A549 (cell line): ENCODE measurements around the gene FSTL5. TPM values are rescaled to one million over a fixed set of nuclear protein-coding genes. Genes with fewer than 3 reads are reported as not detected.

ENCODE experiments used
- ATAC-seq, 2 experiments: fragments of 200-7000 bp in 1 of 2; fragments of >200 bp in 1 of 2; cut with Nextera tagmentation in 1 of 2; cut with Tn5 transposase in 1 of 2; 3 replicates each; pipeline versions ENCODE4 v1.8.0 to v1.9.1; 2018 to 2020; ENCODE audit warnings: mild to moderate bottlenecking in 1 of 2, moderate library complexity in 1 of 2
- CTCF ChIA-PET: fragments of 300-600 bp; sonication (Branson Sonifier 250); formaldehyde crosslinking; extraction: SDS; loops from one replicate; lab custom pipeline; 2021; ENCODE audit warnings: antibody characterized with exemption, inconsistent platforms; lab: Yijun Ruan, JAX
- POLR2A ChIA-PET: fragments of 350-600 bp; formaldehyde crosslinking; extraction: SDS; loops from one replicate; lab custom pipeline; 2021; ENCODE audit warnings: antibody characterized with exemption, inconsistent platforms; lab: Yijun Ruan, JAX
- DNase-seq, 2 experiments: peaks; one replicate each; pipeline versions ENCODE4 v3.0.0 to v3.0.0-alpha.2; 2011 to 2016; ENCODE audit warnings: low read depth in 1 of 2, low spot score in 1 of 2
- FAIRE-seq: peaks from 2 replicates; lab custom pipeline; 2011; peaks lifted over from hg19 to GRCh38; lab: Jason Lieb, UNC
- H3K27ac ChIP-seq, 2 experiments: fragments of >200 bp; sonication (Bioruptor Twin); formaldehyde crosslinking; 3 replicates each; pipeline ENCODE4 v1.5.1; 2016 to 2017
- H3K4me1 ChIP-seq: fragments of >200 bp; sonication (Bioruptor Twin); formaldehyde crosslinking; 3 replicates; pipeline ENCODE4 v1.6.1; 2016
- H3K4me2 ChIP-seq: fragments of >200 bp; sonication (Bioruptor Twin); formaldehyde crosslinking; 3 replicates; pipeline ENCODE4 v1.6.1; 2016
- H3K4me3 ChIP-seq: fragments of >200 bp; sonication (Bioruptor Twin); formaldehyde crosslinking; 3 replicates; pipeline ENCODE4 v1.5.1; 2016
- H3K9me3 ChIP-seq: fragments of >200 bp; sonication (Bioruptor Twin); formaldehyde crosslinking; 3 replicates; pipeline ENCODE4 v1.6.1; 2016
- ATOH8 ChIP-seq: fragments of 250-450 bp; sonication (Bioruptor Pico); IDR thresholded peaks from 2 replicates; pipeline ENCODE4 v1.5.0; 2020; ENCODE audit warnings: low read depth, mild to moderate bottlenecking, moderate library complexity
- CBX2 ChIP-seq: fragments of 200-600 bp; sonication (generic); IDR thresholded peaks from 2 replicates; pipeline ENCODE4 v1.6.1; 2016; ENCODE audit warnings: low read depth, mild to moderate bottlenecking, borderline replicate concordance
- CEBPB ChIP-seq, 2 experiments: fragments of >200 bp in 1 of 2; sonication (Bioruptor Twin) in 1 of 2; formaldehyde crosslinking in 1 of 2; IDR thresholded peaks; 2 replicates each; pipeline ENCODE4 v1.6.1; 2012 to 2016
- EHMT2 ChIP-seq: fragments of 200-600 bp; sonication (generic); IDR thresholded peaks from 2 replicates; pipeline ENCODE4 v1.6.1; 2016; ENCODE audit warnings: antibody characterized with exemption, low read depth, mild to moderate bottlenecking, moderate library complexity
- ELK1 ChIP-seq: fragments of 150-350 bp; IDR thresholded peaks from 2 replicates; pipeline ENCODE4 v1.6.1; 2014; ENCODE audit warnings: low read depth, mild to moderate bottlenecking, low read length
- EP300 ChIP-seq, 2 experiments: fragments of >200 bp; sonication (Bioruptor Twin); formaldehyde crosslinking; IDR thresholded peaks; 2 replicates in 1 of 2; 3 replicates in 1 of 2; pipeline ENCODE4 v1.6.1; 2016 to 2017
- FOSB ChIP-seq: fragments of 250-450 bp; sonication (Bioruptor Pico); IDR thresholded peaks from 2 replicates; pipeline ENCODE4 v1.5.0; 2020; ENCODE audit warnings: mild to moderate bottlenecking, moderate library complexity
- GATA3 ChIP-seq: IDR thresholded peaks from 2 replicates; pipeline ENCODE4 v1.6.1; 2012; ENCODE audit warnings: borderline replicate concordance
- HDAC2 ChIP-seq: fragments of 200-600 bp; sonication (generic); IDR thresholded peaks from 2 replicates; pipeline ENCODE4 v1.6.1; 2016
- HMGXB4 ChIP-seq: fragments of 250-450 bp; sonication (Bioruptor Pico); IDR thresholded peaks from 2 replicates; pipeline ENCODE4 v1.5.0; 2021; ENCODE audit warnings: mild to moderate bottlenecking, moderate library complexity, borderline replicate concordance
- HOXB13 ChIP-seq: fragments of 250-450 bp; sonication (Bioruptor Pico); IDR thresholded peaks from 2 replicates; pipeline ENCODE4 v1.5.0; 2020; ENCODE audit warnings: low read depth, mild to moderate bottlenecking, moderate library complexity
- HOXB5 ChIP-seq: fragments of 250-450 bp; sonication (Bioruptor Pico); IDR thresholded peaks from 2 replicates; pipeline ENCODE4 v1.5.0; 2020; ENCODE audit warnings: mild to moderate bottlenecking, moderate library complexity
- JUNB ChIP-seq: fragments of >200 bp; sonication (Bioruptor Twin); formaldehyde crosslinking; IDR thresholded peaks from 2 replicates; pipeline ENCODE4 v1.6.1; 2016
- MAFK ChIP-seq: fragments of 450-650 bp; IDR thresholded peaks from 2 replicates; pipeline ENCODE4 v1.6.1; 2014; ENCODE audit not compliant: partially characterized antibody
- PHF8 ChIP-seq: fragments of 200-600 bp; sonication (generic); IDR thresholded peaks from 2 replicates; pipeline ENCODE4 v1.6.1; 2016; ENCODE audit warnings: low read depth, mild to moderate bottlenecking, antibody characterized with exemption, moderate library complexity, borderline replicate concordance
- POLR2AphosphoS2 ChIP-seq: conservative IDR thresholded peaks from 2 replicates; pipeline ENCODE4 v1.6.1; 2012; ENCODE audit warnings: low read length, improper control_type of control experiment, inconsistent platforms
- RAD21 ChIP-seq, 2 experiments: fragments of >200 bp in 1 of 2; sonication (Bioruptor Twin) in 1 of 2; formaldehyde crosslinking in 1 of 2; IDR thresholded peaks in 1 of 2; conservative IDR thresholded peaks in 1 of 2; 2 replicates in 1 of 2; 3 replicates in 1 of 2; pipeline ENCODE4 v1.6.1; 2012 to 2018; ENCODE audit warnings: inconsistent platforms in 1 of 2
- TP53 ChIP-seq: fragments of 250-450 bp; sonication (Bioruptor Pico); IDR thresholded peaks from 2 replicates; pipeline ENCODE4 v1.5.0; 2021; ENCODE audit warnings: mild to moderate bottlenecking, moderate library complexity
- WGBS: methylation state at CpG from one replicate; pipeline ENCODE4 v1.1.6; 2017; ENCODE audit errors: missing lambda C conversion rate; 5-methylcytosine and 5-hydroxymethylcytosine counted together
- polyA plus RNA-seq, 4 experiments: library from polyadenylated mRNA; depleted of rRNA in 3 of 4; stranded (reverse); fragments of >200 nt; fragmentation: RNase III in 1 of 4; extraction: RNeasy Plus Mini Kit Qiagen cat#74134 plus additional on column Dnase treatment in 1 of 4; gene quantifications; 2 replicates in 3 of 4; 3 replicates in 1 of 4; pipeline ENCODE4 v1.2.3, GENCODE V29; 2011 to 2017

Gene FSTL5
- polyA plus RNA-seq, 2 of the 4 experiments (the other 2 are of a cell fraction) = 0.06 to 0.10 TPM

- no peaks in the 10 kb centered on the region for H3K9me3 ChIP-seq
- TF ChIP-seq RAD21 (conservative IDR thresholded peaks at IDR 0.05 in 1 of 2, IDR thresholded peaks at IDR 0.05 in 1 of 2) (peak in 1 of 2 experiments; percentile 23; a peak in 1 of 5 replicates), FOSB (CRISPR knock-in tag) (no peak), MAFK (no peak)
- TF ChIP-seq, all 56 proteins: peak for 1
- no peak overlapping the region for H3K4me2 ChIP-seq
- POLR2A ChIA-PET = no interaction called here
- CTCF ChIA-PET = no interaction called here
- no peak overlapping the region for H3K27ac ChIP-seq
- FAIRE-seq = no peak
- H3K4me3 ChIP-seq = no peak overlapping the region
- H3K4me1 ChIP-seq = no peaks in the 10 kb centered on the region
- peak in 1 of 2 experiments; percentile 50; a peak in 1 of 6 replicates for ATAC-seq
- 24% methylated on average over 1 of the region's 1 CpG for WGBS
- peak in 1 of 2 experiments; percentile 13 for DNase-seq
These were observed 744.0 kb downstream of the FSTL5 start for GRCh38 chr4:161419822-161420221.

GRCh38 chr4:161411901-161412300 is 751.9 kb downstream of the FSTL5 start:
- DNase-seq (no peak), ATAC-seq (no peak), FAIRE-seq (no peak)
- H3K4me2 ChIP-seq = no peak overlapping the region
- no peak overlapping the region for H3K4me3 ChIP-seq
- POLR2A ChIA-PET = no interaction called here
- H3K27ac ChIP-seq = no peak overlapping the region
- no peaks in the 10 kb centered on the region for H3K9me3 ChIP-seq
- 6% methylated on average over 1 of the region's 1 CpG for whole genome bisulfite sequencing
- H3K4me1 ChIP-seq = no peaks in the 10 kb centered on the region
- TF ChIP-seq HOXB5 = no peak
- CTCF ChIA-PET = no interaction called here

- H3K27ac ChIP-seq = no peak overlapping the region
- H3K4me2 ChIP-seq = no peak overlapping the region
- WGBS = 31% methylated on average over 9 of the region's 9 CpGs
- TF ChIP-seq ELK1 = no peak
- TF ChIP-seq CEBPB (IDR thresholded peaks at IDR 0.05) = no peak
- TF ChIP-seq ATOH8 (CRISPR knock-in tag) = no peak
- TF ChIP-seq EHMT2 = no peak
- no peak for TF ChIP-seq PHF8
- no peak for TF ChIP-seq HDAC2
- no peak for TF ChIP-seq RAD21 (conservative IDR thresholded peaks at IDR 0.05 in 1 of 2, IDR thresholded peaks at IDR 0.05 in 1 of 2)
- TF ChIP-seq HMGXB4 = no peak
- TF ChIP-seq HOXB13 (CRISPR knock-in tag) = no peak
- no peak for TF ChIP-seq EP300 (IDR thresholded peaks at IDR 0.05)
- TF ChIP-seq GATA3 = no peak
- TF ChIP-seq POLR2AphosphoS2 = no peak
- TF ChIP-seq JUNB = no peak
- no peak for TF ChIP-seq CBX2
- no peak for TF ChIP-seq TP53
- TF ChIP-seq, all 56 proteins: peak for 0
- POLR2A ChIA-PET = no interaction called here
- ATAC-seq (no peak), FAIRE-seq (no peak), DNase-seq (no peak)
- Histone ChIP-seq H3K4me1 (no peaks in the 10 kb centered on the region), H3K4me3 (no peak overlapping the region), H3K9me3 (no peaks in the 10 kb centered on the region)
- CTCF ChIA-PET = interaction anchor here (0.7 kb wide), 1 partner anchor 515 kb away, joined by 3 read pairs; no protein-coding TSS in a partner anchor
These were observed 759.3 kb downstream of the FSTL5 start for GRCh38 chr4:161404346-161405110.
